ENCODE data around the gene TTYH1. TPM values are rescaled to one million over a fixed set of nuclear protein-coding genes. Genes with fewer than 3 reads are reported as not detected.

Gene TTYH1
- total RNA-seq, 2 donors from 2014 or later = 0.47 to 2.4 TPM

DNA sequence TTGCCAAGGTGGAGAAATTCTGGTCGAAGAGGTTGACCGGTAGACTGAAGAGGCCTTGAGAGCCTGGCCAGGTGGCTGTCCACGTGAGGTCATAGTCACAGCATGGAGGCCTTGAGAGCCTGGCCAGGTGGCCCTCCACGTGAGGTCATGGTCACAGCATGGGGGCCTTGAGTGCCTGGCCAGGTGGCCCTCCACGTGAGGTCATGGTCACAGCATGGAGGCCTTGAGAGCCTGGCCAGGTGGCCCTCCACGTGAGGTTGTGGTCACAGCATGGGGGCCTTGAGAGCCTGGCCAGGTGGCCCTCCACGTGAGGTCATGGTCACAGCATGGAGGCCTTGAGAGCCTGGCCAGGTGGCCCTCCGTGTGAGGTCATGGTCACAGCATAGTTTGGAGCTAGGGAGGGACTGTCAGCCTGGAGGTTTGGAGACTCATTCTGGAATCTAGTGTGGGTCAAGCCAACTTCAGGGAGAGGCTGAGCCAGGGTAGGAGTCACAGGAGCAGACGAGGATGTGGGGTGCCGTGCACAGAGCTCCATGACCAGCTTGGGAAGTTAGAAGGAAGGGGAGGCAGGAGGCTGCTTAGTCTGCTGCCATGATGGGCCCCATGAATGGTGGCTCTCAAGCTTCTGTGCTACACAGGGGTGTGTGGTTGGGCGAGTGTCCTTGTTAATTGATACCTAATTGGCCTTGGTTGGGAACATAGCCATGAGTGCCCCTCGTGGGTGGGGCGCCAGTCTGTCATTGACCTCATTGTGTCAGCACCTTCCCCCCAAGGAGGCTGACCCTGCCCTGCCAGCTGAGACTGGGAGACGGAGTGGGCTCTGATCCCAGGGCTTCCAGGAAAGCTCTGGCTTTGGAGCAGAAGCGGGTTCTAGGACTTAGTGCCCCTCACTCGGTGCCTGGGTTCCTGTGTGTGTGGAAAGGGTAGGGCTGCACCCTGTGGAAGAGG, 44.3 kb downstream of the TTYH1 start:
- Histone ChIP-seq H3K4me3 (no peak overlapping the region), H3K4me1 (peaks cover 11% of the 10 kb centered on the region), H3K36me3 (peaks cover 19% of the 10 kb centered on the region), H3K9me3 (no peaks in the 10 kb centered on the region), H3K9ac (ENCODE audit: low read depth in 2 of 2, low read length in 2 of 2) (no peak overlapping the region), H3K27ac (no peak overlapping the region), H3K27me3 (no peaks in the 10 kb centered on the region)
- DNase-seq = peak; percentile 18
- no peak for TF ChIP-seq CTCF (IDR thresholded peaks at IDR 0.05)
- intact Hi-C loops (cut with DNase I) = no loop called here

DNA sequence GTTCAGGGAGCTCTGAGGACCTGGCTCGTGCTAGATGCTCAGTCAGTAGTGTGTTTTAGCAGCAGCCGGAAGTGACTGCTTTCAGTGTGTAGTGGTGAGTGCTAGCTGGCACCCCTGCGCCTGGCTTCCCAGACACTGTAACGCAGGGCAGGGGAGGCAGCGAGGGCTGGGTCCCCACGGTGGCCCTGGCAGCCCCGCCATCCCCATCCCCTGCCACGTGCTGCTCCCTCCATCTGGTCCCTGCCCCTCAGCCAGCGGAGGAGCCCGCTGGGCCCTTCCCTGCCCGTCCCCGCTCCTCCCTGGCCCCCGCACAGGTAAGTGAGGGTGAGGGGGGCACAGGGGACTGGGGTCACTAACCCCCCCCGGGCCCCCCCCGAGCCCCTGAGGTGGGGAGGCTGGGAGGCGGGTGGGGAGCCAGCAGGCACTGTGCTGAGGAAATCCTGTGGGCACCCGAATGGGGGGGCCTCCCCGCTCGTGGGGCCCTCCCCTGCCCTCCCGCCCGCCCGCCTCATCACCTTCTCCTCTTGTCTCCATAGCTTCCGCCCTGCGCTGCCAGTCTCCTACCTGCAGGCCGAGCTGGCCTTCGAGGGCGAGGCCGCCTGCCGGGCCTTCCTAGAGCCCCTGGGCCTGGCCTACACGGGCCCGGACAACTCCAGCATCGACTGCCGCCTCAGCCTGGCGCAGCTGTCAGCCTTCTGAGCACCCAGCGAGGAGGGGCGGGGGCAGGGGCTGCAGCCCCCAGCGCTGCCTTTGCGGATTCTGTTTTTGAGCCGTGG, 45.2 kb downstream of the TTYH1 start:
- Histone ChIP-seq H3K9ac (ENCODE audit: low read depth in 2 of 2, low read length in 2 of 2) (peak overlapping the region in 1 of 2 donors; percentile 91), H3K36me3 (peaks cover 12% of the 10 kb centered on the region), H3K27ac (no peak overlapping the region), H3K4me3 (no peak overlapping the region), H3K27me3 (no peaks in the 10 kb centered on the region), H3K4me1 (peaks cover 11% of the 10 kb centered on the region), H3K9me3 (no peaks in the 10 kb centered on the region)
- TF ChIP-seq CTCF (IDR thresholded peaks at IDR 0.05) = no peak
- intact Hi-C loops (cut with DNase I) = no loop called here
- peak; percentile 22 for DNase-seq

- peak overlapping the region in 1 of 2 donors; percentile 91 for H3K9ac ChIP-seq (ENCODE audit: low read depth in 2 of 2, low read length in 2 of 2)
- H3K9me3 ChIP-seq = no peaks in the 10 kb centered on the region
- H3K27ac ChIP-seq = no peak overlapping the region
- DNase-seq = peak; percentile 32
- H3K36me3 ChIP-seq = peaks cover 7% of the 10 kb centered on the region
- no peak for TF ChIP-seq CTCF (IDR thresholded peaks at IDR 0.05)
- intact Hi-C loops (cut with DNase I) = no loop called here
- peaks cover 11% of the 10 kb centered on the region for H3K4me1 ChIP-seq
- no peak overlapping the region for H3K4me3 ChIP-seq
- no peaks in the 10 kb centered on the region for H3K27me3 ChIP-seq
These were observed 45.9 kb downstream of the TTYH1 start for GRCh38 chr19:54461210-54461609.

DNA sequence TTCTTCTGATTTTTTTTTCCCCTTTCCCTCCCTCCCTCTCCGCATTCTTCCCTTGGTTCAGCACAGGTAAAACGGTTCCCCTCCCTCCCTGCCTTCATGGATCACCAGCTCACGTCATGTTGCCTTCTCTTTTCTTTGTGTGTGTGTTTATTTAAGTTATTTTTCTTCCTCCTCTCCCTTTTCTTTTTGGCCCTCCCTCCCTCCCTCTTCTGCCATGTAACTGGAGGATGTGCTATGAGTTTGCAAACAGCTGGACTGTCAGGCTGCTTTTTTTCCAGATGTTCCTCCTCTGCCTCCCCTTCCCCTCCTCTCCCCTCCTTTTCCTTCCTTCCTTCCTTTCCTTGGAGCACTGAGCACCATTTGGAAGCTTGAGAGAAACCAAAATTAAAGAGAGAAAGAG, 46.3 kb downstream of the TTYH1 start:
- Histone ChIP-seq H3K9ac (ENCODE audit: low read depth in 2 of 2, low read length in 2 of 2) (peak overlapping the region; percentile 91 to 96), H3K9me3 (no peaks in the 10 kb centered on the region), H3K4me1 (peaks cover 11% of the 10 kb centered on the region), H3K36me3 (peaks cover 5% of the 10 kb centered on the region), H3K27me3 (no peaks in the 10 kb centered on the region), H3K27ac (peak overlapping the region; percentile 99), H3K4me3 (peak overlapping the region; percentile 71)
- intact Hi-C loops (cut with DNase I) = no loop called here
- no peak for DNase-seq
- TF ChIP-seq CTCF (IDR thresholded peaks at IDR 0.05) = no peak

GRCh38 chr19:54462047-54462654, 46.9 kb downstream of the TTYH1 start:
- H3K9me3 ChIP-seq = no peaks in the 10 kb centered on the region
- intact Hi-C loops (cut with DNase I) = no loop called here
- H3K4me3 ChIP-seq = peak overlapping the region; percentile 71
- peaks cover 11% of the 10 kb centered on the region for H3K4me1 ChIP-seq
- peak overlapping the region; percentile 91 to 96 for H3K9ac ChIP-seq (ENCODE audit: low read depth in 2 of 2, low read length in 2 of 2)
- peak; percentile 52 for DNase-seq
- peak overlapping the region; percentile 99 for H3K27ac ChIP-seq
- no peak for TF ChIP-seq CTCF (IDR thresholded peaks at IDR 0.05)
- no peaks in the 10 kb centered on the region for H3K27me3 ChIP-seq
- H3K36me3 ChIP-seq = no peaks in the 10 kb centered on the region

Data from colonic mucosa (tissue), 4 donors.